ENCODE measurements around the gene MYCL.
A peak's percentile ranks its signal among the peaks of the same experiment; 100 is the strongest.
"Not testable (repeated sequence)": the region's sequence is repeated elsewhere in the genome, so short reads cannot be mapped to it uniquely, and the experiment has no call there.

Gene MYCL

GRCh38 chr1:39885516-39885915, 16.2 kb downstream of the MYCL start:
- TF ChIP-seq CTCF (conservative IDR thresholded peaks at IDR 0.05): no peak
- no peak for TF ChIP-seq ZFX (IDR thresholded peaks at IDR 0.05)
- H3K27ac ChIP-seq: no peak overlapping the region

GRCh38 chr1:39882152-39882551, 19.6 kb downstream of the MYCL start:
- TF ChIP-seq CTCF (conservative IDR thresholded peaks at IDR 0.05) (no peak), ZFX (IDR thresholded peaks at IDR 0.05) (no peak)
- peak overlapping the region; percentile 94; the same call in 1 of the 2 replicates for H3K27ac ChIP-seq

GRCh38 chr1:39877980-39878956, 23.4 kb downstream of the MYCL start:
- peak overlapping the region; percentile 56 for H3K27ac ChIP-seq

GRCh38 chr1:39877231-39877778, 24.4 kb downstream of the MYCL start:
- TF ChIP-seq ZFX (IDR thresholded peaks at IDR 0.05) (no peak), CTCF (conservative IDR thresholded peaks at IDR 0.05) (no peak)
- H3K27ac ChIP-seq: peak overlapping the region; percentile 79; the same call in 1 of the 2 replicates

More at GRCh38 chr1:39877980-39878956, 23.4 kb downstream of the MYCL start:
- TF ChIP-seq ZFX (IDR thresholded peaks at IDR 0.05) (no peak), CTCF (conservative IDR thresholded peaks at IDR 0.05) (no peak)

GRCh38 chr1:39876144-39876543, 25.6 kb downstream of the MYCL start:
- TF ChIP-seq CTCF (conservative IDR thresholded peaks at IDR 0.05) (no peak), ZFX (IDR thresholded peaks at IDR 0.05) (no peak)
- H3K27ac ChIP-seq: peak overlapping the region; percentile 79

GRCh38 chr1:39872698-39873097, 29.0 kb downstream of the MYCL start:
- H3K27ac ChIP-seq: no peak overlapping the region
- TF ChIP-seq CTCF (conservative IDR thresholded peaks at IDR 0.05): no peak
- no peak for TF ChIP-seq ZFX (IDR thresholded peaks at IDR 0.05)

GRCh38 chr1:39871796-39872195, 29.9 kb downstream of the MYCL start:
- TF ChIP-seq ZFX (IDR thresholded peaks at IDR 0.05): no peak
- no peak for TF ChIP-seq CTCF (conservative IDR thresholded peaks at IDR 0.05)
- no peak overlapping the region for H3K27ac ChIP-seq

GRCh38 chr1:39871043-39871442, 30.7 kb downstream of the MYCL start:
- H3K27ac ChIP-seq: not testable (repeated sequence)

GRCh38 chr1:39869538-39870112, 32.1 kb downstream of the MYCL start:
- not testable (repeated sequence) for H3K27ac ChIP-seq

Data from C4-2B (cell line).